Nephron (organoid): ENCODE measurements around the gene OGFRL1.
A peak's percentile ranks its signal among the peaks of the same experiment; 100 is the strongest.

ENCODE experiments used
- H3K27ac Mint-ChIP-seq, 3 experiments: 2 replicates each; pipeline ENCODE4 v1.8.0; 2020; ENCODE audit warnings: mixed read lengths in 3 of 3, mild to moderate bottlenecking in 2 of 3, moderate library complexity in 1 of 3
- H3K27me3 Mint-ChIP-seq: 2 replicates; pipeline ENCODE4 v1.8.0; 2021; ENCODE audit warnings: low read depth, mild to moderate bottlenecking, moderate library complexity, mixed read lengths
- H3K36me3 Mint-ChIP-seq: 2 replicates; pipeline ENCODE4 v1.8.0; 2020; ENCODE audit warnings: low read depth, mixed read lengths
- H3K4me1 Mint-ChIP-seq: 2 replicates; pipeline ENCODE4 v1.8.0; 2020; ENCODE audit warnings: mixed read lengths
- H3K4me3 Mint-ChIP-seq, 3 experiments: 2 replicates each; pipeline ENCODE4 v1.8.0; 2020; ENCODE audit warnings: mild to moderate bottlenecking in 3 of 3, mixed read lengths in 3 of 3, moderate library complexity in 2 of 3
- H3K9me3 Mint-ChIP-seq: 2 replicates; pipeline ENCODE4 v1.8.0; 2020; ENCODE audit warnings: mixed read lengths
- TF ChIP-seq, protein P1 (sequence below), 3 experiments: fragments of 200-600 bp; sonication (generic); IDR thresholded peaks; one replicate each; pipeline ENCODE4 v1.5.0; 2021; ENCODE audit warnings: antibody characterized with exemption in 3 of 3; ENCODE audit not compliant: unreplicated experiment in 3 of 3

The OGFRL1 gene

DNA sequence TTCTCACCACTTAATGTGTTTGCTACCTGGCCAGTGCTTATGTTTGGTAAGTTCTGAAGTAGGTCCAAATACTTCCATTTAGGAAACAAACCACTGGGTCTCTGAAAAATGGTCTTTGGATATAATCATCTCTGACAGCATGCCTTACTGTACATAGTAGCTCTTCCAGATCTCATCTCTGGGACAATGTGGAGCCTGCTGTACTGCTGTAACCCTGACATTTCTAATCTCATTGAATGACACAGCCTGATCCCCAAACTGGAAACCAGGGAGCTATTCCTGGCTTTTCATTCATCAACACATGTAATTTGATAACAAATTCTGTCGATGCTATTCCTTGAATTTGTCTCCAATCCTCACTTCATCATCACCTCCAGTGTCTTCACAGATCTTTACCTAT is 23.5 kb downstream of the OGFRL1 start:
- TF ChIP-seq, protein P1, sequence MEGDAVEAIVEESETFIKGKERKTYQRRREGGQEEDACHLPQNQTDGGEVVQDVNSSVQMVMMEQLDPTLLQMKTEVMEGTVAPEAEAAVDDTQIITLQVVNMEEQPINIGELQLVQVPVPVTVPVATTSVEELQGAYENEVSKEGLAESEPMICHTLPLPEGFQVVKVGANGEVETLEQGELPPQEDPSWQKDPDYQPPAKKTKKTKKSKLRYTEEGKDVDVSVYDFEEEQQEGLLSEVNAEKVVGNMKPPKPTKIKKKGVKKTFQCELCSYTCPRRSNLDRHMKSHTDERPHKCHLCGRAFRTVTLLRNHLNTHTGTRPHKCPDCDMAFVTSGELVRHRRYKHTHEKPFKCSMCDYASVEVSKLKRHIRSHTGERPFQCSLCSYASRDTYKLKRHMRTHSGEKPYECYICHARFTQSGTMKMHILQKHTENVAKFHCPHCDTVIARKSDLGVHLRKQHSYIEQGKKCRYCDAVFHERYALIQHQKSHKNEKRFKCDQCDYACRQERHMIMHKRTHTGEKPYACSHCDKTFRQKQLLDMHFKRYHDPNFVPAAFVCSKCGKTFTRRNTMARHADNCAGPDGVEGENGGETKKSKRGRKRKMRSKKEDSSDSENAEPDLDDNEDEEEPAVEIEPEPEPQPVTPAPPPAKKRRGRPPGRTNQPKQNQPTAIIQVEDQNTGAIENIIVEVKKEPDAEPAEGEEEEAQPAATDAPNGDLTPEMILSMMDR (IDR thresholded peaks at IDR 0.05; ENCODE audit: unreplicated experiment in 3 of 3) = no peak
- H3K27me3 Mint-ChIP-seq = no peaks in the 10 kb centered on the region
- peaks cover 11% of the 10 kb centered on the region for H3K36me3 Mint-ChIP-seq
- no peak overlapping the region for H3K4me3 Mint-ChIP-seq
- peaks cover 2% of the 10 kb centered on the region for H3K9me3 Mint-ChIP-seq
- H3K27ac Mint-ChIP-seq = no peak overlapping the region
- H3K4me1 Mint-ChIP-seq = no peaks in the 10 kb centered on the region

DNA sequence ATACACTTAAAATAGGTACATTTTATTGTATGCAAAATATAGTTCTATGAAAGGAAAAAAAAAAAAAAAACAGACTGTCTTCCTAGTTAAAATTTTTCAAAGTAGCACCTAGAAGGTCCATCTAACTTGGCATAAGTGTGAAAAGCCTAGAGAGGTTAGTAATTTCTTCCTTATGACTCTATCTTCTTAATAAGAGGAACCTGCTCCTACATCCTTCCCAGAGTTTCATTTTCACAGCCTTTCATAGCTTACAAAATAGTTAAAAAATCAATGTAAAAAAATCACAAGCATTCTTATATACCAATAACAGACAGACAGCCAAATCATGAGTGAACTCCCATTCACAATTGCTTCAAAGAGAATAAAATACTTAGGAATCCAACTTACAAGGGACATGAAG is 28.8 kb downstream of the OGFRL1 start:
- Mint-ChIP-seq H3K27ac (no peak overlapping the region), H3K9me3 (peaks cover 13% of the 10 kb centered on the region), H3K36me3 (peaks cover 20% of the 10 kb centered on the region), H3K27me3 (no peaks in the 10 kb centered on the region), H3K4me1 (no peaks in the 10 kb centered on the region), H3K4me3 (no peak overlapping the region)
- TF ChIP-seq, protein P1 (IDR thresholded peaks at IDR 0.05; ENCODE audit: unreplicated experiment in 3 of 3) = no peak

DNA sequence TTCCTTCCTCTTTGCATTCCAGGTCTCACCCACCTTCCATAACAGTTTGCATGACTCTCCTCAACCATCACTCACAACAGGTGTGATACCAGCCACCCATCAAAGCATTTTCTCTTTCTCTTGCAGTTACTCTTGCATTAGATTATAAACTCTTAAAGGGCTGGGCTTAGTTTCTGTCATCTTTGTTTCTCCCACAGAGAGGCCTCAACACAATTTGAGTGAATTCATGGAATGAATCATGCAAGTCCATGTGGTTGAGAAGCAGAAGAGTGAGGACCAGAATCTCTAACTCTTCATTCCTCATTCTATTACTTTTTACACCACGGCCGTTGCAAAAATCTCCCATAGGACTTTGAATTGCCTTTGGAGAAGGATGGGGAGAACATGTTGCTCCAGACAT is 31.4 kb downstream of the OGFRL1 start:
- Mint-ChIP-seq H3K4me1 (peaks cover 5% of the 10 kb centered on the region), H3K4me3 (no peak overlapping the region), H3K9me3 (peaks cover 13% of the 10 kb centered on the region)

DNA sequence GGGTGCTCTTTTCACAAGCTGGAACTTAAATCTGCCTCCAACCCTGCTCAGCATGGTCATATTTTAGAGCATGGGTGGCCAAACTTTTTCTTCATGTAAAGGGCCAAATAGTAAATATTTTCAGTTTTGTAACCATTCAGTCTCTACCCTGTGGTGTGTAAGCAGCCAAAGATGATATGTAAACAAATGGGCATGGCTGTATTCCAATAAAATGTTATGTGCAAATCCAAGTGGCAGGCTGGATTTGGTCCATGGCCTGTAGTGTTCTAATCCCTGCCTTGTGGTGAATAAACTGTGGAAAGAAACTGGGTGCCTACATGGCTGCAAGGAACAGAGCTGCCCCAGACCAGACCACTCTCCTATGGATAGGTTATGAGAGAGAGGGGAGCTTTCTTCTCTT is 32.7 kb downstream of the OGFRL1 start:
- TF ChIP-seq, protein P1 (IDR thresholded peaks at IDR 0.05; ENCODE audit: unreplicated experiment in 3 of 3) = no peak
- H3K27ac Mint-ChIP-seq = peak overlapping the region in 1 of 3 experiments; percentile 60
- peaks cover 13% of the 10 kb centered on the region for H3K9me3 Mint-ChIP-seq
- H3K4me1 Mint-ChIP-seq = peaks cover 9% of the 10 kb centered on the region
- H3K27me3 Mint-ChIP-seq = no peaks in the 10 kb centered on the region
- peaks cover 25% of the 10 kb centered on the region for H3K36me3 Mint-ChIP-seq
- no peak overlapping the region for H3K4me3 Mint-ChIP-seq

More for the DNA sequence above, 31.4 kb downstream of the OGFRL1 start:
- Mint-ChIP-seq H3K27ac (no peak overlapping the region), H3K27me3 (no peaks in the 10 kb centered on the region), H3K36me3 (peaks cover 20% of the 10 kb centered on the region)
- TF ChIP-seq, protein P1 (IDR thresholded peaks at IDR 0.05; ENCODE audit: unreplicated experiment in 3 of 3) = no peak

DNA sequence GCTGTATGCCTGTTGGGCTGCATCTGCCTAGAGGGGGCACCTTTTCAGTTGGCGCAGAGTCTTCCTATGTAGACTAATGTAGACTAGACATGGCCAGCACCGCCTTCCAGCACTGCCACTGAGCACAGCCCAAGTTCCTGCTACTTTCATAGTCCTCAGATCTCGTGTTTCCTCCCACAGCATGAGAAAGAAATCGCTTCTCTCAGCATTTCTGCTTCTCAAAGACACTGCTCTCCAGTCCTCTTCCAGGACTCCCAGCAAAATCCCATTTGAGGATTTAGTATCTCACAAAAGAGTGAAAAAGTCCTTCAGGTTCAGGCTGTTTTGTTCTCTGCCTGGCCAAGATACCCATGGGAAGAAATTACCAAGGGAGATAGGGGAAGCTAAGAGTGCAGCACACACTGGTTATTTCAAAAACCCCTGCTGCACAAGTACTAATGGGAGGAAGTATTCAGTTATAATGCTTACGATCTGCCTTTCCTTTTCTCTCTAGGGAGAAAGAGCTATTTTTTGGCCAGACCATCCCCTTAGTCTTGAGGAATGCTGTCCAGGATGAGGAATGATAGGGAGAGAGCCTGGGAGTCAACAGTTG is 35.7 kb downstream of the OGFRL1 start:
- TF ChIP-seq, protein P1 (IDR thresholded peaks at IDR 0.05; ENCODE audit: unreplicated experiment in 3 of 3) = no peak
- H3K36me3 Mint-ChIP-seq = peaks cover 12% of the 10 kb centered on the region
- no peaks in the 10 kb centered on the region for H3K27me3 Mint-ChIP-seq
- H3K9me3 Mint-ChIP-seq = peaks cover 5% of the 10 kb centered on the region
- peak overlapping the region in 2 of 3 experiments; percentile 7 to 27 for H3K27ac Mint-ChIP-seq
- H3K4me1 Mint-ChIP-seq = peaks cover 12% of the 10 kb centered on the region
- no peak overlapping the region for H3K4me3 Mint-ChIP-seq

DNA sequence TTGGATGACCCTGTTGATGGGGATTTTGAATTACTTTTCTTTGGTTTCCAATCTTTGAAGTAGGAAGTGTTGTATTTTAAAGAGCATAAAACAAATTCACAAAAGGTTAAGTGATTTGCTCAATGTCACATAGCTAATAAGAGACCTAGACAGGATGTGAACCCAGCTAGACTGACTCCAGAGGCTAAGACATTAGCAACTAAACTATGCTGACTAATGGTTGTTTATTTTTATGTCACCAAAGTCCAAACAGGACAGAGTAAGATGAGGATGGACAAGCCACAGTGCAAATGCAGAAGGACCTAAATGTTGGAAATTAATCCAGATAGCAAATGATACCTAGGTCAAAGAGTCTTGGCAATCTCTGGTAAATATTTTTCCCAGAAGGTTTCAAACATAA is 38.0 kb downstream of the OGFRL1 start:
- H3K9me3 Mint-ChIP-seq = no peaks in the 10 kb centered on the region
- H3K4me1 Mint-ChIP-seq = peaks cover 12% of the 10 kb centered on the region
- TF ChIP-seq, protein P1 (IDR thresholded peaks at IDR 0.05; ENCODE audit: unreplicated experiment in 3 of 3) = no peak
- peaks cover 8% of the 10 kb centered on the region for H3K36me3 Mint-ChIP-seq
- no peak overlapping the region for H3K4me3 Mint-ChIP-seq
- H3K27me3 Mint-ChIP-seq = no peaks in the 10 kb centered on the region
- peak overlapping the region in 2 of 3 experiments; percentile 13 to 59 for H3K27ac Mint-ChIP-seq
